Astrocyte (in vitro differentiated cells and primary cell): ENCODE measurements around the gene ECHDC3. TPM values are rescaled to one million over a fixed set of nuclear protein-coding genes. Genes with fewer than 3 reads are reported as not detected.

ENCODE experiments used
- DNase-seq: peaks from one replicate; pipeline ENCODE4 v3.0.0-alpha.2; 2010; ENCODE audit warnings: low read depth
- FAIRE-seq: peaks from 2 replicates; lab custom pipeline; 2011; peaks lifted over from hg19 to GRCh38; lab: Jason Lieb, UNC
- H2AFZ ChIP-seq: 2 replicates; pipeline ENCODE4 v1.6.0; 2012; ENCODE audit warnings: low read depth, low read length, inconsistent platforms
- H3K27ac ChIP-seq: 2 replicates; pipeline ENCODE4 v1.5.1; 2011; ENCODE audit warnings: low read depth, low read length, inconsistent platforms
- H3K27me3 ChIP-seq: 2 replicates; pipeline ENCODE4 v1.6.0; 2011; ENCODE audit warnings: low read length, inconsistent platforms; ENCODE audit not compliant: insufficient read depth
- H3K36me3 ChIP-seq: 2 replicates; pipeline ENCODE4 v1.5.1; 2011; ENCODE audit warnings: low read length, inconsistent platforms; ENCODE audit not compliant: insufficient read depth
- H3K4me1 ChIP-seq: 2 replicates; pipeline ENCODE4 v1.5.1; 2011; ENCODE audit warnings: low read length, inconsistent platforms; ENCODE audit not compliant: insufficient read depth
- H3K4me2 ChIP-seq: 2 replicates; pipeline ENCODE4 v1.6.0; 2012; ENCODE audit warnings: low read length, inconsistent platforms
- H3K4me3 ChIP-seq: 2 replicates; pipeline ENCODE4 v1.5.1; 2011; ENCODE audit warnings: low read depth, mild to moderate bottlenecking, low read length, inconsistent platforms; ENCODE audit not compliant: insufficient read depth
- H3K79me2 ChIP-seq: 2 replicates; pipeline ENCODE4 v1.6.0; 2012; ENCODE audit warnings: mild to moderate bottlenecking, low read length, inconsistent platforms; ENCODE audit not compliant: insufficient read depth
- H3K9ac ChIP-seq: 2 replicates; pipeline ENCODE4 v1.6.0; 2012; ENCODE audit warnings: mild to moderate bottlenecking, low read length, inconsistent platforms
- H3K9me3 ChIP-seq: 2 replicates; pipeline ENCODE4 v1.5.1; 2012; ENCODE audit warnings: low read depth, mild to moderate bottlenecking, low read length, inconsistent platforms; ENCODE audit not compliant: insufficient read depth
- H4K20me1 ChIP-seq: 2 replicates; pipeline ENCODE4 v1.6.0; 2012; ENCODE audit warnings: low read length, inconsistent platforms; ENCODE audit not compliant: insufficient read depth
- H3K27ac Mint-ChIP-seq: one replicate; pipeline ENCODE4 v1.8.0; 2021; ENCODE audit warnings: mild to moderate bottlenecking, mixed read lengths; ENCODE audit not compliant: unreplicated experiment
- H3K27me3 Mint-ChIP-seq: one replicate; pipeline ENCODE4 v1.8.0; 2021; ENCODE audit warnings: low read depth, mixed read lengths; ENCODE audit not compliant: unreplicated experiment
- H3K36me3 Mint-ChIP-seq: one replicate; pipeline ENCODE4 v1.8.0; 2021; ENCODE audit warnings: low read depth, mixed read lengths; ENCODE audit not compliant: unreplicated experiment
- H3K4me1 Mint-ChIP-seq: one replicate; pipeline ENCODE4 v1.8.0; 2021; ENCODE audit warnings: low read depth, mixed read lengths; ENCODE audit not compliant: unreplicated experiment
- H3K4me3 Mint-ChIP-seq: one replicate; pipeline ENCODE4 v1.8.0; 2021; ENCODE audit warnings: mild to moderate bottlenecking, moderate library complexity, mixed read lengths; ENCODE audit not compliant: unreplicated experiment
- H3K9me3 Mint-ChIP-seq: one replicate; pipeline ENCODE4 v1.8.0; 2021; ENCODE audit warnings: mild to moderate bottlenecking, mixed read lengths; ENCODE audit not compliant: unreplicated experiment
- CTCF ChIP-seq: IDR thresholded peaks from 2 replicates; pipeline ENCODE4 v1.5.1; 2011; ENCODE audit warnings: low read depth, mild to moderate bottlenecking, inconsistent platforms, low read length, moderate library complexity; ENCODE audit not compliant: insufficient read depth
- EZH2 ChIP-seq: IDR thresholded peaks from 2 replicates; pipeline ENCODE4 v1.6.1; 2012; ENCODE audit warnings: mild to moderate bottlenecking, low read length, inconsistent platforms; ENCODE audit not compliant: insufficient read depth
- total RNA-seq: library from RNA; stranded (reverse); gene quantifications from 2 replicates; pipeline ENCODE4 v1.2.1, GENCODE V29; 2021

ECHDC3 gene
- total RNA-seq, 1 donor from 2014 or later, result 2.1 TPM

GRCh38 chr10:11700539-11700938 is 41.6 kb upstream of the ECHDC3 start:
- no peak for FAIRE-seq
- peaks cover 2% of the 10 kb centered on the region for H3K36me3 Mint-ChIP-seq

GRCh38 chr10:11701451-11702095 is 40.6 kb upstream of the ECHDC3 start:
- no peak overlapping the region for H3K27ac ChIP-seq
- H3K9me3 Mint-ChIP-seq, result peaks cover 2% of the 10 kb centered on the region
- no peak overlapping the region for H3K9ac ChIP-seq
- no peak for TF ChIP-seq EZH2
- TF ChIP-seq CTCF, result no peak
- H3K27me3 Mint-ChIP-seq, result peaks cover 12% of the 10 kb centered on the region
- H4K20me1 ChIP-seq, result no peaks in the 10 kb centered on the region
- no peaks in the 10 kb centered on the region for H3K36me3 ChIP-seq
- DNase-seq (no peak), FAIRE-seq (no peak)
- no peaks in the 10 kb centered on the region for H3K27me3 ChIP-seq
- H2AFZ ChIP-seq, result no peak overlapping the region
- H3K36me3 Mint-ChIP-seq, result peaks cover 2% of the 10 kb centered on the region
- no peaks in the 10 kb centered on the region for H3K4me1 ChIP-seq
- no peaks in the 10 kb centered on the region for H3K4me1 Mint-ChIP-seq
- H3K4me2 ChIP-seq, result no peak overlapping the region
- H3K79me2 ChIP-seq, result no peaks in the 10 kb centered on the region
- no peak overlapping the region for H3K4me3 ChIP-seq
- H3K4me3 Mint-ChIP-seq, result no peak overlapping the region
- H3K9me3 ChIP-seq, result no peaks in the 10 kb centered on the region
- H3K27ac Mint-ChIP-seq, result no peak overlapping the region

More at GRCh38 chr10:11700539-11700938, 41.6 kb upstream of the ECHDC3 start:
- TF ChIP-seq EZH2, result no peak
- no peak overlapping the region for H3K4me3 ChIP-seq
- H4K20me1 ChIP-seq, result no peaks in the 10 kb centered on the region
- H3K4me2 ChIP-seq, result no peak overlapping the region
- H3K9ac ChIP-seq, result no peak overlapping the region
- H3K4me1 Mint-ChIP-seq, result no peaks in the 10 kb centered on the region
- no peak overlapping the region for H3K27ac Mint-ChIP-seq
- no peaks in the 10 kb centered on the region for H3K79me2 ChIP-seq
- H2AFZ ChIP-seq, result no peak overlapping the region
- no peak overlapping the region for H3K27ac ChIP-seq
- no peaks in the 10 kb centered on the region for H3K4me1 ChIP-seq
- no peak overlapping the region for H3K4me3 Mint-ChIP-seq
- H3K36me3 ChIP-seq, result no peaks in the 10 kb centered on the region
- H3K27me3 Mint-ChIP-seq, result peaks cover 19% of the 10 kb centered on the region
- no peak for DNase-seq
- H3K9me3 Mint-ChIP-seq, result no peaks in the 10 kb centered on the region
- H3K9me3 ChIP-seq, result no peaks in the 10 kb centered on the region
- no peaks in the 10 kb centered on the region for H3K27me3 ChIP-seq

GRCh38 chr10:11702264-11702663 is 39.9 kb upstream of the ECHDC3 start:
- peaks cover 2% of the 10 kb centered on the region for H3K9me3 Mint-ChIP-seq
- no peak for FAIRE-seq
- Histone ChIP-seq H3K4me1 (no peaks in the 10 kb centered on the region), H3K27ac (no peak overlapping the region), H3K9ac (no peak overlapping the region), H3K79me2 (no peaks in the 10 kb centered on the region), H3K4me3 (no peak overlapping the region), H3K9me3 (no peaks in the 10 kb centered on the region), H3K4me2 (no peak overlapping the region), H4K20me1 (no peaks in the 10 kb centered on the region), H2AFZ (no peak overlapping the region), H3K36me3 (no peaks in the 10 kb centered on the region), H3K27me3 (no peaks in the 10 kb centered on the region)
- DNase-seq, result no peak
- H3K27ac Mint-ChIP-seq, result no peak overlapping the region
- peaks cover 7% of the 10 kb centered on the region for H3K27me3 Mint-ChIP-seq
- TF ChIP-seq EZH2 (no peak), CTCF (no peak)
- H3K4me3 Mint-ChIP-seq, result no peak overlapping the region
- peaks cover 3% of the 10 kb centered on the region for H3K36me3 Mint-ChIP-seq
- no peaks in the 10 kb centered on the region for H3K4me1 Mint-ChIP-seq
